HEK293 (cell line): ENCODE measurements around the gene FOLR1.
A peak's percentile ranks its signal among the peaks of the same experiment; 100 is the strongest.

ENCODE experiments used
- AEBP2 ChIP-seq: fragments of 450-650 bp; formaldehyde crosslinking; IDR thresholded peaks from 2 replicates; pipeline ENCODE4 v1.5.1; 2016; ENCODE audit warnings: missing biosample characterization, missing genetic modification characterization, borderline replicate concordance
- BCL11A ChIP-seq: fragments of 450-650 bp; formaldehyde crosslinking; IDR thresholded peaks from 2 replicates; pipeline ENCODE4 v1.5.1; 2016; ENCODE audit warnings: low read depth, missing biosample characterization, missing genetic modification characterization
- EGR2 ChIP-seq: fragments of 450-650 bp; formaldehyde crosslinking; IDR thresholded peaks from 2 replicates; pipeline ENCODE4 v1.5.1; 2016; ENCODE audit warnings: low read depth, missing biosample characterization, missing genetic modification characterization
- GLIS1 ChIP-seq: fragments of 450-650 bp; formaldehyde crosslinking; IDR thresholded peaks from 2 replicates; pipeline ENCODE4 v1.5.1; 2016; ENCODE audit warnings: missing biosample characterization, missing genetic modification characterization
- HOXA7 ChIP-seq: sonication (generic); formaldehyde crosslinking; IDR thresholded peaks from 2 replicates; pipeline ENCODE4 v1.8.1; 2022; ENCODE audit warnings: missing genetic modification reagents, borderline replicate concordance
- KLF1 ChIP-seq: fragments of 450-650 bp; formaldehyde crosslinking; IDR thresholded peaks from 2 replicates; pipeline ENCODE4 v1.5.1; 2016; ENCODE audit warnings: missing biosample characterization, missing genetic modification characterization
- KLF16 ChIP-seq: fragments of 450-650 bp; formaldehyde crosslinking; IDR thresholded peaks from 2 replicates; pipeline ENCODE4 v1.5.1; 2017; ENCODE audit warnings: missing biosample characterization, missing genetic modification characterization
- KLF9 ChIP-seq: fragments of 450-650 bp; formaldehyde crosslinking; IDR thresholded peaks from 2 replicates; pipeline ENCODE4 v1.5.1; 2016; ENCODE audit warnings: missing biosample characterization, missing genetic modification characterization, low read depth
- RBAK ChIP-seq: fragments of 450-650 bp; formaldehyde crosslinking; IDR thresholded peaks from 2 replicates; pipeline ENCODE4 v1.5.1; 2016; ENCODE audit warnings: missing biosample characterization, missing genetic modification characterization
- SCRT2 ChIP-seq: fragments of 450-650 bp; formaldehyde crosslinking; IDR thresholded peaks from 2 replicates; pipeline ENCODE4 v1.5.1; 2016; ENCODE audit warnings: missing biosample characterization, missing genetic modification characterization
- SP2 ChIP-seq: fragments of 450-650 bp; formaldehyde crosslinking; IDR thresholded peaks from 2 replicates; pipeline ENCODE4 v1.5.1; 2016; ENCODE audit warnings: missing biosample characterization, missing genetic modification characterization
- SP7 ChIP-seq: fragments of 450-650 bp; formaldehyde crosslinking; IDR thresholded peaks from 2 replicates; pipeline ENCODE4 v1.5.1; 2016; ENCODE audit warnings: missing biosample characterization, missing genetic modification characterization
- WT1 ChIP-seq: fragments of 450-650 bp; formaldehyde crosslinking; IDR thresholded peaks from 2 replicates; pipeline ENCODE4 v1.5.1; 2016; ENCODE audit warnings: missing biosample characterization, missing genetic modification characterization
- ZBTB20 ChIP-seq: fragments of 450-650 bp; formaldehyde crosslinking; IDR thresholded peaks from 2 replicates; pipeline ENCODE4 v1.5.1; 2016; ENCODE audit warnings: missing biosample characterization, missing genetic modification characterization
- ZBTB44 ChIP-seq: fragments of 450-650 bp; IDR thresholded peaks from 2 replicates; pipeline ENCODE4 v1.5.1; 2018; ENCODE audit warnings: missing biosample characterization, mild to moderate bottlenecking, missing genetic modification characterization
- ZBTB7A ChIP-seq: fragments of 450-650 bp; formaldehyde crosslinking; IDR thresholded peaks from 2 replicates; pipeline ENCODE4 v1.5.1; 2016; ENCODE audit warnings: low read depth, missing biosample characterization, missing genetic modification characterization
- ZBTB8A ChIP-seq: fragments of 450-650 bp; formaldehyde crosslinking; IDR thresholded peaks from 2 replicates; pipeline ENCODE4 v1.5.1; 2016; ENCODE audit warnings: missing biosample characterization, missing genetic modification characterization
- ZFHX2 ChIP-seq: fragments of 450-650 bp; formaldehyde crosslinking; conservative IDR thresholded peaks from 2 replicates; pipeline ENCODE4 v1.5.1; 2016; ENCODE audit warnings: missing biosample characterization, missing genetic modification characterization
- ZIC2 ChIP-seq: fragments of 450-650 bp; formaldehyde crosslinking; IDR thresholded peaks from 2 replicates; pipeline ENCODE4 v1.5.1; 2016; ENCODE audit warnings: missing biosample characterization, missing genetic modification characterization
- ZNF132 ChIP-seq: fragments of 450-650 bp; formaldehyde crosslinking; IDR thresholded peaks from 2 replicates; pipeline ENCODE4 v1.5.1; 2017; ENCODE audit warnings: missing biosample characterization, missing genetic modification characterization, borderline replicate concordance
- ZNF157 ChIP-seq: fragments of 450-650 bp; formaldehyde crosslinking; IDR thresholded peaks from 2 replicates; pipeline ENCODE4 v1.5.1; 2016; ENCODE audit warnings: missing biosample characterization, missing genetic modification characterization
- ZNF18 ChIP-seq: fragments of 450-650 bp; formaldehyde crosslinking; IDR thresholded peaks from 2 replicates; pipeline ENCODE4 v1.5.1; 2016; ENCODE audit warnings: missing biosample characterization, missing genetic modification characterization
- ZNF239 ChIP-seq: fragments of 450-650 bp; formaldehyde crosslinking; IDR thresholded peaks from 2 replicates; pipeline ENCODE4 v1.5.1; 2016; ENCODE audit warnings: missing biosample characterization, missing genetic modification characterization
- ZNF354C ChIP-seq: fragments of 450-650 bp; formaldehyde crosslinking; IDR thresholded peaks from 2 replicates; pipeline ENCODE4 v1.5.1; 2016; ENCODE audit warnings: missing biosample characterization, missing genetic modification characterization, low read depth, borderline replicate concordance
- ZNF449 ChIP-seq: fragments of 450-650 bp; formaldehyde crosslinking; IDR thresholded peaks from 2 replicates; pipeline ENCODE4 v1.5.1; 2017; ENCODE audit warnings: missing biosample characterization, mild to moderate bottlenecking, missing genetic modification characterization, moderate library complexity
- ZNF558 ChIP-seq: fragments of 450-650 bp; formaldehyde crosslinking; IDR thresholded peaks from 2 replicates; pipeline ENCODE4 v1.5.1; 2016; ENCODE audit warnings: missing biosample characterization, missing genetic modification characterization
- ZNF560 ChIP-seq: fragments of 450-650 bp; formaldehyde crosslinking; IDR thresholded peaks from 2 replicates; pipeline ENCODE4 v1.5.1; 2017; ENCODE audit warnings: missing biosample characterization, missing genetic modification characterization, borderline replicate concordance
- ZNF585B ChIP-seq: fragments of 450-650 bp; formaldehyde crosslinking; IDR thresholded peaks from 2 replicates; pipeline ENCODE4 v1.5.1; 2016; ENCODE audit warnings: missing biosample characterization, missing genetic modification characterization
- ZNF596 ChIP-seq: fragments of 450-650 bp; IDR thresholded peaks from 2 replicates; pipeline ENCODE4 v1.5.0; 2018; ENCODE audit warnings: missing biosample characterization, mild to moderate bottlenecking, missing genetic modification characterization, moderate library complexity
- ZNF623 ChIP-seq: fragments of 450-650 bp; formaldehyde crosslinking; IDR thresholded peaks from 2 replicates; pipeline ENCODE4 v1.5.1; 2016; ENCODE audit warnings: missing biosample characterization, missing genetic modification characterization
- ZNF624 ChIP-seq: fragments of 450-650 bp; formaldehyde crosslinking; IDR thresholded peaks from 2 replicates; pipeline ENCODE4 v1.5.1; 2017; ENCODE audit warnings: missing biosample characterization, missing genetic modification characterization
- ZNF658 ChIP-seq: fragments of 450-650 bp; formaldehyde crosslinking; IDR thresholded peaks from 2 replicates; pipeline ENCODE4; 2016; ENCODE audit warnings: missing biosample characterization, missing genetic modification characterization
- ZNF692 ChIP-seq: fragments of 450-650 bp; formaldehyde crosslinking; IDR thresholded peaks from 2 replicates; pipeline ENCODE4 v1.5.1; 2016; ENCODE audit warnings: missing biosample characterization, missing genetic modification characterization
- ZNF837 ChIP-seq: fragments of 450-650 bp; formaldehyde crosslinking; IDR thresholded peaks from 2 replicates; pipeline ENCODE4 v1.5.1; 2016; ENCODE audit warnings: missing biosample characterization, missing genetic modification characterization
- ZNF843 ChIP-seq: fragments of 450-650 bp; formaldehyde crosslinking; IDR thresholded peaks from 2 replicates; pipeline ENCODE4 v1.5.1; 2016; ENCODE audit warnings: missing biosample characterization, missing genetic modification characterization

FOLR1 gene

GRCh38 chr11:72222907-72223614 lies 31.1 kb downstream of the FOLR1 start (continued):
- TF ChIP-seq ZNF837: no peak
- peak; percentile 84 for TF ChIP-seq GLIS1
- peak; percentile 92 for TF ChIP-seq SP7
- peak; percentile 70; the same call in 1 of the 2 replicates for TF ChIP-seq ZBTB20
- TF ChIP-seq ZBTB7A: peak; percentile 84
- peak; percentile 58 for TF ChIP-seq WT1 (tag by site-specific recombination)
- no peak for TF ChIP-seq ZNF558 (tag by site-specific recombination)
- no peak for TF ChIP-seq HOXA7 (CRISPR knock-in tag)
- no peak for TF ChIP-seq RBAK (tag by site-specific recombination)
- no peak for TF ChIP-seq ZBTB44 (tag by site-specific recombination)
- TF ChIP-seq ZNF354C (tag by site-specific recombination): no peak
- TF ChIP-seq ZBTB8A: peak; percentile 45
- TF ChIP-seq BCL11A (tag by site-specific recombination): 0 out of 2 replicates have a peak, but pooled peaks have one; percentile 39
- TF ChIP-seq ZNF449 (tag by site-specific recombination): no peak
- no peak for TF ChIP-seq ZNF157 (tag by site-specific recombination)
- TF ChIP-seq AEBP2 (tag by site-specific recombination): no peak
- peak; percentile 88 for TF ChIP-seq SP2
- no peak for TF ChIP-seq ZNF843 (tag by site-specific recombination)
- TF ChIP-seq ZNF132 (tag by site-specific recombination): no peak
- no peak for TF ChIP-seq ZNF658
- TF ChIP-seq ZNF692: peak; percentile 52; the same call in 1 of the 2 replicates
- no peak for TF ChIP-seq ZNF585B
- peak; percentile 85 for TF ChIP-seq ZFHX2
- TF ChIP-seq ZNF596 (tag by site-specific recombination): no peak
- peak; percentile 80 for TF ChIP-seq EGR2 (tag by site-specific recombination)
- TF ChIP-seq ZNF624 (tag by site-specific recombination): no peak
- peak; percentile 96 for TF ChIP-seq KLF16 (tag by site-specific recombination)
- peak; percentile 96 for TF ChIP-seq KLF9
- no peak for TF ChIP-seq ZNF560 (tag by site-specific recombination)
- TF ChIP-seq SCRT2 (tag by site-specific recombination): peak; percentile 95
- no peak for TF ChIP-seq ZNF623 (tag by site-specific recombination)
- TF ChIP-seq ZNF239 (tag by site-specific recombination): no peak
- TF ChIP-seq ZIC2 (tag by site-specific recombination): peak; percentile 80
- TF ChIP-seq ZNF18 (tag by site-specific recombination): no peak
- TF ChIP-seq KLF1 (tag by site-specific recombination): peak; percentile 79
